ENCODE measurements around the gene MAN2C1.
"Not testable (repeated sequence)": the region's sequence is repeated elsewhere in the genome, so short reads cannot be mapped to it uniquely, and the experiment has no call there.

Gene MAN2C1
- 189 reads per million, percentile 92 among the genes with 10 or more reads in this experiment for total RNA-seq

- peak; percentile 87 for DNase-seq
These were observed at the start of gene MAN2C1 for GRCh38 chr15:75367913-75368688. Gene MAN2C1 (minus strand): TSS chr15:75368607. CDS start chr15:75368583, 24 bp downstream.

GRCh38 chr15:75416584-75416983 is 48.2 kb upstream of the MAN2C1 start:
- DNase-seq = no peak

- DNase-seq = no peak
These were observed 41.8 kb upstream of the MAN2C1 start for GRCh38 chr15:75410196-75410595.

DNA sequence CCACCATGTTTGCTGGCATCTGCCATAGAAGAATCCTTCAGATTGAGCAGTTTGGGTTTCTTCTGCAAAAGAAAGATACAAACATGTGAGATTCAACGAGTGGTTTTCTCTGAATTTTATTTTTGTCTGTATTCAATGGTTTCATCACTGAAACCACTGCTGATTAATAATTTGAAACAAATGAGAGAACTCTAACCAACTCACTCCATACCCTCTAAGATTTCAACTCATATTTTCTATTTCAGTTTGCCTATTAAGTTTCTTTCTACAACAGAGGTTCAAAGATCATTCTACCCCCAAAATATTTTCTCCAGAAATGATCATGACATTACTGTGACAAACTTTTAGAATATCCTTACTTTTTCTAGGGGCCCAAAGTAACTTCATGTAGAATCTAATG is 38.7 kb upstream of the MAN2C1 start:
- no peak for DNase-seq

GRCh38 chr15:75403892-75404291 is 35.5 kb upstream of the MAN2C1 start:
- DNase-seq = no peak

DNA sequence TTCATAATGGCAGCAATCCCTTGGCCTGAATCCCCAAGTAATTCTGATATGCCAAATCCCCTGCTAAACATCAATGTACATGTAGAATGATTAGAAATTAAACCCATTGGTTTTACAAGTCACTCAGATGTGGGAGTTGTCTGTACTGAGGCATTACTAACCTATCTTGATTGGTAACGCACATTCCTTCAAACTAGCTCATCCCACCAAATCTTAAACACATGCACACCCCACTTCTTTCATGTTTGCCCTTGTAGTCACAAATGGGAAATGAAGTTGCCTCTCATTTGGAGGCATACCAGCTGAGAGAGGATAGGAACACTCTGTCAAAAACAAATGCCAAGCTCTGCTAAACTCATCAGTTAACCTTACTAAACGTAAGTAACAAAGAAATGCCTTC is 29.1 kb upstream of the MAN2C1 start:
- no peak for DNase-seq

- no peak for DNase-seq
These were observed 21.5 kb upstream of the MAN2C1 start for GRCh38 chr15:75389791-75390382.

- DNase-seq = not testable (repeated sequence)
These were observed 15.6 kb upstream of the MAN2C1 start for GRCh38 chr15:75383986-75384385.

DNA sequence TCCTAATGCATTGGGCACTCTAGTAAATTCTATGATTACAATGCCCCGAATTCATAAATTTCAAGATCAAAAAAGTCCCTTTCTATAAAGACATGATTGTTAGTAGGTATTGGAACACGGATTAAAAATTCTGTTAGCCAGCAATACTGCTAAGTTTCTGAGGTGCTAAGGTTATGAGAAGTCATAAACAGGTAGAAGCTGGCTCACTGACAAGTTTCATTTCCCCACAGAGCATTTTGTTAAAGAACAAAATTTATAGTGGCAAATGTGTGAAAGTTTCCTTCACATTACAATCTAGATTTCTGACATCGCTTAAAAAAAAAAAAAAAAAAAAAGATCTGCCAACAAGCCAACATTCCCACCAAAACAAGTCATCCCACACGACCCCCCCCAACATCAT is 12.4 kb upstream of the MAN2C1 start:
- no peak for DNase-seq

DNA sequence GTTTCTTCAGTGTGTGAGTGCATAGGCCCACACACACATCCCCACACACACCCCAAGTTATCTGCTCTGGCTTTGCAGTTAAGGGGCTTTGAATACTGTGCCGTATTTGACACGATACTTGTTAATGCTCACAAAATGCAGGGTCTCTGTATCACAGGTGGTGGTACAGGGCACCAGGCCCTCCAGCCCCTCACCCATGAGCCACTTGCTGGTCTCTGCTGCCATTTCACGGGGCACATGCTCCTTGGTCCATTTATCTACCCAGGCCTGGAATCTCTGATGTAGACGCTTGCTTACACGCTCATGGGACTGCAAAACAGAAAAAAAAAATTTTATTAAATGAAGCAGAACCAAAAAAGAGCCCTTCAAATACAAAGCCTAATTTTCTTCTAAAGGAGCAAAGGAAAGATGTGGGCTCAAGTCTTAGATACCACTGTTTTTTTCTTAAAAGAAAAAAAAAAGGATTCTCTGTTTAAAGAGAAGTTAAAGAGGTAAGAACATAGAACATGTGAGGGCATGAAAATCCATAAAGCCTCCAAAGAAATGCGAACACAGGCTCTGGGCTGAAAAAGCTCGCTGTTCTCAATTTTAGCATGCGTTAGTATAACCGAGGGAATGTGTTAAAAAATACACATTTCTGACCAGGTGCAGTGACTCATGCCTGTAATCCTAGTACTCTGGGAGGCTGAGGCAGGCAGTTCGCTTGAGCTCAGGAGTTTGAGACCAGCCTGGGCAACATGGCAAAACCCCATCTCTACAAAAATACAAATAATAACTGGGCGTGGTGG is 3.7 kb upstream of the MAN2C1 start:
- DNase-seq = no peak

DNA sequence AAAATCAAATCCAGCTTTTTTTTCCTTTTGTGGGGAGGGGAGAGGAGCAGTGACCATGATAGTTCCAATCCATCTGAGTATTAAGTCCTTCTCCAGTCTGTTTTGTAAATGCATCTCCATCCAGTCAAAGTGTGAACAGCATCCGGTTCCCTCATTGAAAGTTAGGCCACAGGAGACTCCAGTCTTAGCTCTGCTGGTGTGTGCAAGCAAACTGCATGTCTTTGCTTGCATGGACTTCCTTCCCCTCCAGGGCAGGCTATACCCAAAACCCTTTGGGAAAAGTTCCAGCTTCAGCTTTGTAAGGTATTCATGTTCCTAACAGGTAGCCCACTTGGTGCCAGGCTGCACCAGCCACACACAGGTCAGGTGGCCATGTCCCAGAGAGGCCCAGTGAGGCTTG is 3.1 kb upstream of the MAN2C1 start:
- no peak for DNase-seq

DNA sequence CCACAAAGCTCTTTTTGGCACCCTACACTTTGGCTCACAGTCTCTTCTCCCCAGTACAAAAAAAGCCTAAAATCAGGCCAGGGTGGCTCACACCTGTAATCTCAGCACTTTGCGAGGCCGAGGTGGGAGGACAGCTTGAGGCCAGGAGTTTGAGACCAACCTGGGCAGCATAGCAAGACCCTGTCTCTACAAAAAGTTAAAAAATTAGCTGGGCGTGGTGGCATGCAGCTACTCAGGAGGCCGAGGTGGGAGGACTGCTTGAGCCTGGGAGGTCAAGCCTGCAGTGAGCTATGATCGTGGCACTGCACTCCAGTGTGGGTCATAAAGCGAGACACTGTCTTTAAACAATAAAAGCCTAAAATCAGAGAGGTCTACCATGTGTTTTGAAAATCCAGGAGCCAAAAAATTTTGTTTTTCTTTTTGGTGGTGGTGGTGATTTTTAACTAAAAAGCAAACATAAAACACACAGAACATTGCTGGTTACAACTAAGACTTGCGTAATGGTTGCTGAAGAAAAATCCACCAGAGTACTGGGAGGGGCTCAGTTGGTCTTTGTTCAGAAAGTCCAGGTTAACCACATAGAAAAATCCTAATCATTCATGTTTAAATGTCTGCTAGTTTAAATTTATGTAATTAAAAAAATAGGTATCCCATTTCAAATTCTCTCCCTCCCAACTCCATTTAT is 1.6 kb upstream of the MAN2C1 start:
- DNase-seq = no peak

DNA sequence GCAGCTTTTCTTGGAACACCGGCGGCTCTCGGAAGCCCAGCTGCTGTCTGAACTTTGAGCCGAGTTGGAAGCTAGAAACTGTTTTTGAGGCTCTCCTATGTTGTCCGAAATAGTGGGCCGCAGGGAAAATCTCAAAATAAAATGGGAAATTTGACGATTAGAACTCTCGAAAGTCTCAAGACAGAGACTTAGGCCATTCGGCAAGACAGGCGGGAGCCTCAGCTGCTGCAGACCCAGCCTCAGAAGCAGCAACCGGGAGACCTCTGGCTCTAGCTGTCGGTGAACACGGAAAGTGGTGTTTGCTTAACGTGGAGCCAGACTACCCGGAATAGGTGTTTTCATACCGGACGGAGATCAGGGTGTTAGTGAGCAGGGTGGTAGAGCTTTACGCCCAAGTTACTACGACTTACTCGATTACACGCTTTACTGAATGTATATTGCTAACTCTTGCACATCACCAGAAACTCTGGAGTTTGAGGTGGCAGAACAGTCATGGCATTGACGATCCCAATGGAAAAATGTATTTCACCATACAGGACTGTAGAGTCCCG is 357 bp upstream of the MAN2C1 start:
- DNase-seq = no peak

- DNase-seq = no peak
These were observed 948 bp downstream of the MAN2C1 start for GRCh38 chr15:75367406-75367912.

DNA sequence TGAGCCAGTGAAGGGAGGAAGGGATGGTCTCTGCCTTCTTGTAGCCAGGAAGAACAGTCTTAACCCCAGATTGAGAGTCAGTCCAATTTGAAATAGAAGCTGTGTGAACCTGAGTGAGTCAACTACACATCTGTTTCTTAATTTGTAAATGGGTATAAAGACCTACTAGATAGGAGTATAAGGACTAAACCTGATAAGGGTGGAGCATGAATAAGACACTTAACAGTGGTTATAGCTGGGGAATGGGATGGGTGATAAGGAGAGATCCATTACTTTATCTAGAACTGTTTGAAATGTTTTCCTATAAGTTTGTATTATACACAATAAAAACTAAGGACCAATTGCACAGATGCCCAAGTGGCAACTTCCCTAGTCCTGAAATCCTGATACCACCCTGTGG is 1.4 kb downstream of the MAN2C1 start:
- DNase-seq = no peak

DNA sequence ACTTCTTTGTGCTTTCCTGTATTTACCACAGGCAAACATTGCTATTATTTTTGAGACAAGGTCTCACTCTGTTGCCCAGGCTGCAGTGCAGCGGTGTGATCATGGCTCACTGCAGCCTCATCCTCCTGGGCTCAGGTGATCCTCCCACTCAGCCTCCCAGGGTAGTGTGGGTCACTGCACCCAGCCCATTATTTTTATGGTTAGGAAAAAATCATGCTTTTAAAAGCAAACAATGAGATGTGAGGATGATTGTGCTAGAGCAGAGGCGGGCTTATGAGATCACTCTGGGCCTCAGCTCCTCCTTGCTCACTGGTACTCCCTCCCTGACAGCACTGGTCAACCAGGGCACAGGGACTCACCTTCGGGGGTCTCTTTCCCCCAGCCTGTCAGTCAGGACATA is 2.2 kb downstream of the MAN2C1 start:
- DNase-seq = no peak

DNA sequence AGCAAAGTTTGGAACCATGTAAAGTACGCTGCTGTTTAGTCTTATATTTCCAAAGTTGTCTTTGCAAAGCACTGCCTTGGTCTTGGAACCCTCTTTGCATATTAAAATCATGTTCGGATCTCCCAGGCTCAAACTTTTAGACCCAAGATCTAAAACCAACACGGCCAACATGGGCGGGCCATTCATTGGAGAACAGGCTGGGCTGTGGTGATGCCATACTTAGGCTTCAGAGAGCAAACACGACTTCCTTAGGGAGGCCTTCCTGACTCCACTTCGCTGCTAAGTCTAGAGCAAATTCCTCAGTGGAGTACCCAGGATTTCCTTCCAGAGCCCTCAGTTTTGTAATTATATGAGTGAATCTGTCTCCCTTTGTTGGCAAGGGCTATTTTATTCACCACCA is 3.5 kb downstream of the MAN2C1 start:
- DNase-seq = no peak

- DNase-seq = no peak
These were observed 4.6 kb downstream of the MAN2C1 start for GRCh38 chr15:75363786-75364185.

- no peak for DNase-seq
These were observed 5.7 kb downstream of the MAN2C1 start for GRCh38 chr15:75362642-75363249.

- no peak for DNase-seq
These were observed 6.3 kb downstream of the MAN2C1 start for GRCh38 chr15:75361989-75362641.

DNA sequence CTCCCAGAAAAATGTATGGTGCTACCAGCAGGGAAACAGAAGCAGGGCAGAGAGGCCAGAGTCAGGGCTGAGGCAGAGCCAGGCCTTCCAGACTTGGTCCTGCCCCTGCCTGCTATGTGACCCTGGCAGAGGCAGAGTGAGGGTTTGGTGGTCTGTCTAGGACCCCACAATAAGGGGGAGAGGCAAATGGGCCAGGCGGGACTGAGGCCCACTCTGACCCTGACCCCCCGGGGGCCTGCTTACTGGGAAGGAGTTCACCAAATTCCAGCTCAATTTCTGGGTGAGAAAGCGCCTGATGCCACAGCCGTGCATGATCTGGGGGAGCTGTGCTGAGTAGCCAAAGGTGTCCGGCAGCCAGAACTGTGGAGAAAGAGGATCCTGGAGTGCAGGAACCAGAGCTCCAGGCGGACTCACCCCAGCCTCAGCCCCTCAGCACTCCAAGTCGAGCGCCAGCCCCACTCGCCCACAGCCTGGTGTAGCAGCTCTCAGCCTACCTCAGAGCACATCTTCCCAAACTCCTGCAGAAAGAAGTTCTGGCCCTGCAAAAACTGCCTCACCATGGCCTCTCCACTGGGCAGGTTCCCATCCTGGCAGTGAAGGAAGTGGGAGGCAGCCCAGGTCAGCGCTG is 6.9 kb downstream of the MAN2C1 start:
- no peak for DNase-seq

Data from effector CD4-positive, alpha-beta T cell (primary cell).